Measurements from ENCODE around the gene QKI.

GRCh38 chr6:163563318-163563717 lies 148.8 kb downstream of the QKI start:
- no peak for TF ChIP-seq CTCF (IDR thresholded peaks at IDR 0.05)
- TF ChIP-seq POLR2A (IDR thresholded peaks at IDR 0.05) = no peak
